Measurements from ENCODE around the gene C12orf56.
"Not testable (repeated sequence)": the region's sequence is repeated elsewhere in the genome, so short reads cannot be mapped to it uniquely, and the experiment has no call there.

Gene C12orf56

DNA sequence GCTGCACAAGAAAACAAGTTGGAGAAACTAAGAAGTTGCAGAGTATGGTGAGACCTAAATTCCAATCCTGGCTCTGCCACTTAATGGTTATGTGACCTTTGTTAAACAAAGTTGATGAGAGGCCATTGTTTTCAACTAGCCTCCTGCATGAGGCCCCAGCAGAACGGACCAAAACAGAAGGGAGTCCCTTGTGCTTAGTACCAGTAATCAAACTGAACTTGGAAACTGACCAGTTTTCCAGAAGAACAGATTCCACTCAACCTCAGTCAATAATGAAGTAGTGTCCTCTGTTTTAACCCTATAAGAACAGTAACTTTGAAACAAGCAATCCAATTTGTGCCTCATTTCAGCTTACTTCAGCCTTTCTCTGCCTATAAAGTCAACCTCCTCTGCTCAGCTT is 69.9 kb downstream of the C12orf56 start:
- H3K27ac ChIP-seq: no peak overlapping the region
- no peak for TF ChIP-seq ZFX (IDR thresholded peaks at IDR 0.05)
- TF ChIP-seq, protein P1, sequence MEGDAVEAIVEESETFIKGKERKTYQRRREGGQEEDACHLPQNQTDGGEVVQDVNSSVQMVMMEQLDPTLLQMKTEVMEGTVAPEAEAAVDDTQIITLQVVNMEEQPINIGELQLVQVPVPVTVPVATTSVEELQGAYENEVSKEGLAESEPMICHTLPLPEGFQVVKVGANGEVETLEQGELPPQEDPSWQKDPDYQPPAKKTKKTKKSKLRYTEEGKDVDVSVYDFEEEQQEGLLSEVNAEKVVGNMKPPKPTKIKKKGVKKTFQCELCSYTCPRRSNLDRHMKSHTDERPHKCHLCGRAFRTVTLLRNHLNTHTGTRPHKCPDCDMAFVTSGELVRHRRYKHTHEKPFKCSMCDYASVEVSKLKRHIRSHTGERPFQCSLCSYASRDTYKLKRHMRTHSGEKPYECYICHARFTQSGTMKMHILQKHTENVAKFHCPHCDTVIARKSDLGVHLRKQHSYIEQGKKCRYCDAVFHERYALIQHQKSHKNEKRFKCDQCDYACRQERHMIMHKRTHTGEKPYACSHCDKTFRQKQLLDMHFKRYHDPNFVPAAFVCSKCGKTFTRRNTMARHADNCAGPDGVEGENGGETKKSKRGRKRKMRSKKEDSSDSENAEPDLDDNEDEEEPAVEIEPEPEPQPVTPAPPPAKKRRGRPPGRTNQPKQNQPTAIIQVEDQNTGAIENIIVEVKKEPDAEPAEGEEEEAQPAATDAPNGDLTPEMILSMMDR (conservative IDR thresholded peaks at IDR 0.05): no peak

DNA sequence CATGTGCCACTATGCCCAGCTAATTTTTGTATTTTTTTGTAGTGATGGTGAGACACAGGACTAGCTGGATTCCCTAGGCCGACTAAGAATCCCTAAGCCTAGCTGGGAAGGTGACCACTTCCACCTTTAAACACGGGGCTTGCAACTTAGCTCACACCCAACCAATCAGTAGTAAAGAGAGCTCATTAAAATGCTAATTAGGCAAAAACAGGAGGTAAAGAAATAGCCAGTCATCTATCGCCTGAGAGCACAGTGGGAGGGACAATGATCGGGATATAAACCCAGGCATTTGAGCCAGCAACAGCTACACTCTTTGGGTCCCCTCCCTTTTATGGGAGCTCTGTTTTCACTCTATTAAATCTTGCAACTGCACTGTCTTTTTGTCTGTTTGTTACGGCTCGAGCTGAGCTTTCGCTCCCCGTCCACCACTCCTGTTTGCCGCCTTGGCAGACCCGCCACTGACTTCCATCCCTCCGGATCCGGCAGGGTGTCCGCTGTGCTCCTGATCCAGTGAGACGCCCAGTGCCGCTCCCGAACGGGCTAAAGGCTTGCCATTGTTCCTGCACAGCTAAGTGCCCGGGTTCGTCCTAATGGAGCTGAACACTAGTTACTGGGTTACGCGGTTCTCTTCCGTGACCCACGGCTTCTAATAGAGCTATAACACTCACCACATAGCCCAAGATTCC is 70.9 kb downstream of the C12orf56 start:
- H3K27ac ChIP-seq: not testable (repeated sequence)

DNA sequence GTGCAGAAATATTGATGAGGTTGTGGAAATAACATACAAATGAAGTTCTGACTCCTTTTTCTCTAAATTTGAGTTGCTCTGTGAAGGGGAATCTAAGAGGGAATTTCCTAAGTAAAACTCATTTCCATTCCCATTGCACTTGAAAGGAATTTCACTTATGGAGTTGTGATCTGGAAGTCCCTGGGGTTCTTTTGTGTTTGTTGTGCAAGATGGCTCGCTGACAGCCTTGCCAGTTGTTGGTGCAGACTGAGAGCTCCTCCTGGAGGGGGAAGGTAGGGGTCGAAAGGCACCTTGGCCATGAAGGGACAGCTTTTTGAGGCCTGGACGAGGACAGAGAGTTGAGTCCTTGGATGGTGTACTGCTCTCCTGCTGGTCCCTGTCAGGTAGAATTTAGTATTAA is 72.0 kb downstream of the C12orf56 start:
- H3K27ac ChIP-seq: no peak overlapping the region
- TF ChIP-seq, protein P1 (conservative IDR thresholded peaks at IDR 0.05): peak; percentile 19
- TF ChIP-seq ZFX (IDR thresholded peaks at IDR 0.05): no peak

DNA sequence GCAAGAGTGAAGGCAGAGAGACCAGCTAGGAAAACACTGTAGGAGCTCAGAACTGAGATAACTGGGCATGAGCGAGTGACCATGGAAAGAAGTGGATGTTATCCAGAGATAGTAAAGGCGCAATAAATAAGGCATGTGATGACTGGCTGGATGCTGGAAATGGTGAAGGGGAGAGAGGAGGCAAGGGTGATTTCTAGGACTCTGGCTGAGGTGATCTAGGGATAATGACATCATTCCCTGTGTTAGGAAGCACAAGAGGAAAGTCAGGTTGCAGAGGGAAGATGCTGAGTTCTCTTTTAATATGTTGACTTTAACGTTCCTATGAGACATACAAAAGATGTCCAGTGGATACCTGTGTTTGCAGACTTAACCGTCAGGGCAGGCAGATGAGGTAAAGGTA is 78.7 kb downstream of the C12orf56 start:
- no peak overlapping the region for H3K27ac ChIP-seq

DNA sequence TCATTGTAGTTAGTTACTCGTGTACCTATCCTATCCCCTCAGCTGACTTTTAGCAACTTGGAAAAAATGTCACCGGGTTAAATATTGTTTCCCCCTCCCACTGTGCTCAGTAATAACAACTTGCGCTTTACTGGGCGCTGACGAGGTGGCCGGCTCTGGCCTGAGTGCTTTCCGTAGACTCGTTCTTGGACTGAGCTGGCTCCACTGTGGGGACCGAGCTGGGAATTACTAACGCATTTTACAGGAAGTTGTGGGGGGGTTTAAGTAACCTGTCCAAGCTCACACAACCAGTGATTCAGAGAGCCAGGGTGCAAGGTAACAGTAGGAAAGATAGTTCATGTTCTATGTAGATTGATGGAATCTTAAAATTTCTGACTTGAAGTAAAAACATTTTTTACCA is 86.0 kb downstream of the C12orf56 start:
- H3K27ac ChIP-seq: no peak overlapping the region
- no peak for TF ChIP-seq ZFX (IDR thresholded peaks at IDR 0.05)
- TF ChIP-seq, protein P1 (conservative IDR thresholded peaks at IDR 0.05): no peak

More for the DNA sequence above, 78.7 kb downstream of the C12orf56 start:
- TF ChIP-seq ZFX (IDR thresholded peaks at IDR 0.05): no peak
- TF ChIP-seq, protein P1 (conservative IDR thresholded peaks at IDR 0.05): no peak

DNA sequence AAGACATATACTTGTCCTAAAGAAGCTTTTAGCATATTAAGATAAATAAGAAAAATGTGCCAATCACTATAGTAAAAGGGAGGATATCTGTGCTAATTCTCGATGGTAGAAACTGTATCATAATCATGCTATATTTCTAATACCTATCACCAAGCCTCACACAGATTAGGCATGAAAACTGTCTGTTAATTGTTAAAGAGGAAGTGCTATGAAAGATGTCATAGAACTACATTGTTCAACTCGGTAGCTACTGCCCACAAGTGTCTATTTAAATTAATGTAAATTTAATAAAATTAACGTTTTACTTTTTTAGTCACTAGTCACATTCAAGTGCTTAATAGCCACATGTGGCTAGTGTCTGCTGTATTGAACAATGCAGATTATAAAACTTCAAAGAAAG is 90.9 kb downstream of the C12orf56 start:
- H3K27ac ChIP-seq: no peak overlapping the region
- TF ChIP-seq ZFX (IDR thresholded peaks at IDR 0.05): no peak
- TF ChIP-seq, protein P1 (conservative IDR thresholded peaks at IDR 0.05): no peak

DNA sequence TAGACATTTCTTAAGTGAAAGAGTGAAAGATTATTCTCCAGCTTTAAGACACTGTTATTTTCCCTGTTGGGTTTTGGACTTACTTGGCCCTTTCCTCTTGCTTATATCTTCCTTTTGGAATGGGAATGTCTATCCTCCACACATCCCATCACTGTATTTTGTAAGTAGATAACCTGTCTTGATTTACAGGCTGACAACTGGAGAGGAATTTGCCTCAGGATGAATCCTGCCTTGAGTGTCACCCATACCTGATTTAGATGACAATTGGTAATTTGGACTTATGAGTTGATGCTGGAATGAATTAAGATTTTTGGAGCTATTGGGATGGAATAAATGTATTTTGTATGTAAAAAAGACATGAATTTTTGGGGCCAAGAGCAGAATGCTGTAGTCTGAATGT is 94.3 kb downstream of the C12orf56 start:
- no peak overlapping the region for H3K27ac ChIP-seq
- TF ChIP-seq, protein P1 (conservative IDR thresholded peaks at IDR 0.05): no peak
- TF ChIP-seq ZFX (IDR thresholded peaks at IDR 0.05): no peak

Data from C4-2B (cell line).